SK-N-SH treated with all-trans-retinoic acid at 6 μM for 48 hours (cell line): ENCODE measurements around the gene CCDC137.

ENCODE experiments used
- BACH2 ChIP-seq: fragments of 250-450 bp; sonication (Bioruptor Pico); IDR thresholded peaks from 2 replicates; pipeline ENCODE4 v1.9.0; 2021; ENCODE audit warnings: mild to moderate bottlenecking, borderline replicate concordance
- CSDC2 ChIP-seq: fragments of 250-450 bp; sonication (Bioruptor Pico); IDR thresholded peaks from 2 replicates; pipeline ENCODE4 v1.5.0; 2020; ENCODE audit warnings: mild to moderate bottlenecking, moderate library complexity
- ISL1 ChIP-seq: fragments of 250-450 bp; sonication (Bioruptor Pico); IDR thresholded peaks from 2 replicates; pipeline ENCODE4 v2.1.2; 2022; ENCODE audit warnings: mild to moderate bottlenecking, moderate library complexity
- OSR1 ChIP-seq: fragments of 250-450 bp; sonication (Bioruptor Pico); IDR thresholded peaks from 2 replicates; pipeline ENCODE4 v1.8.0; 2022; ENCODE audit warnings: moderate library complexity, mild to moderate bottlenecking, inconsistent platforms
- PPARA ChIP-seq: fragments of 250-450 bp; sonication (Bioruptor Pico); IDR thresholded peaks from 2 replicates; pipeline ENCODE4 v1.5.0; 2020; ENCODE audit warnings: mild to moderate bottlenecking, borderline replicate concordance
- RARB ChIP-seq: fragments of 250-450 bp; sonication (Bioruptor Pico); IDR thresholded peaks from 2 replicates; pipeline ENCODE4 v1.8.0; 2021; ENCODE audit warnings: mild to moderate bottlenecking, moderate library complexity
- SNAI2 ChIP-seq: fragments of 250-450 bp; sonication (Bioruptor Pico); IDR thresholded peaks from 2 replicates; pipeline ENCODE4 v1.5.0; 2020; ENCODE audit warnings: mild to moderate bottlenecking, moderate library complexity
- ZFP3 ChIP-seq: fragments of 250-450 bp; sonication (Bioruptor Pico); IDR thresholded peaks from 2 replicates; pipeline ENCODE4 v1.5.0; 2020; ENCODE audit warnings: mild to moderate bottlenecking, moderate library complexity
- ZFP30 ChIP-seq: fragments of 450-650 bp; formaldehyde crosslinking; IDR thresholded peaks from 2 replicates; pipeline ENCODE4 v1.5.0; 2022; ENCODE audit warnings: mild to moderate bottlenecking, moderate library complexity
- ZNF565 ChIP-seq: fragments of 450-650 bp; formaldehyde crosslinking; conservative IDR thresholded peaks from 2 replicates; pipeline ENCODE4 v1.5.0; 2020; ENCODE audit warnings: low read depth, mild to moderate bottlenecking, moderate library complexity
- ZNF70 ChIP-seq: fragments of 450-650 bp; formaldehyde crosslinking; IDR thresholded peaks from 2 replicates; pipeline ENCODE4 v1.5.0; 2020; ENCODE audit warnings: mild to moderate bottlenecking, moderate library complexity
- TF ChIP-seq, protein P1 (sequence below): fragments of 250-450 bp; sonication (Bioruptor Pico); IDR thresholded peaks from 2 replicates; pipeline ENCODE4 v1.5.1; 2021; ENCODE audit warnings: mild to moderate bottlenecking, moderate library complexity
- TF ChIP-seq, protein P2 (sequence below): fragments of 250-450 bp; sonication (Bioruptor Pico); IDR thresholded peaks from 2 replicates; pipeline ENCODE4 v1.8.0; 2020; ENCODE audit warnings: mild to moderate bottlenecking, moderate library complexity, borderline replicate concordance

DNA sequence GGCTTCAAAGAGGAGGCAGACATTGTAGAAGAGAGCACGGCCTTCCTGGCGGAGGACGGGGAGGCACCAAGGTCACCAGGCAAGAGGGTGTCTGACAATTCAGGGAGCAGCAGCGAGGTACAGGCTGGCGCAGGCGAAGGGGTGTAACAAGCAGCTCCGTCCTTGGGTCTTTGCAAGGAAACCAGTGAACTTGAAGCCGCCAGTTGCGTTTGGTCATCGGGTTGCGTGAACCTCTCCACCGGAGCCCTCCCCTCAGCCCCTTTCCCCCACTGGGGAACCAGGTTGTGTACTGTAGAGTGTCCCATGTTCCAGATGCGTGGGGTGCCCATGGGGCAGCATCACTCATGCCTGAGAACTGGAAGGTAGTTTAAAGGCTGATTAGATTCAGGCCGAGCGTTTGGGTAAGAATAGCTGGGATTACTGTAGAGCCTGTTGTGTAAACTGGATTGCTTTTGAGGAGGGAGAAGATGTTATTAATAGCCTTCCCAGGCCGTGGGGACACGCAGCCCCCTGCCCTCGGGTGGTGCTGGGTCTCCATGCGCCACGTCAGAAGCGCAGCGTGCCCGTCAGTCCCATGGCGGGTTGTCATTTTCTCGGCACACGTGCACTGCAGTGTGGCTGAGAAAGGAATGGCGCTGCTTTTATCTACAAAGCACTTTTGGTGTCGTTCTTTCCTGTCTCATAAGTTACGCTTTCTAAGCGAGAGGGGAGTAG lies 39.1 kb downstream of the CCDC137 start:
- no peak for TF ChIP-seq SNAI2 (CRISPR knock-in tag)
- no peak for TF ChIP-seq ZFP3 (CRISPR knock-in tag)
- TF ChIP-seq ZNF70 (CRISPR knock-in tag), result no peak
- TF ChIP-seq OSR1 (CRISPR knock-in tag), result no peak
- no peak for TF ChIP-seq ZFP30
- TF ChIP-seq, protein P1, sequence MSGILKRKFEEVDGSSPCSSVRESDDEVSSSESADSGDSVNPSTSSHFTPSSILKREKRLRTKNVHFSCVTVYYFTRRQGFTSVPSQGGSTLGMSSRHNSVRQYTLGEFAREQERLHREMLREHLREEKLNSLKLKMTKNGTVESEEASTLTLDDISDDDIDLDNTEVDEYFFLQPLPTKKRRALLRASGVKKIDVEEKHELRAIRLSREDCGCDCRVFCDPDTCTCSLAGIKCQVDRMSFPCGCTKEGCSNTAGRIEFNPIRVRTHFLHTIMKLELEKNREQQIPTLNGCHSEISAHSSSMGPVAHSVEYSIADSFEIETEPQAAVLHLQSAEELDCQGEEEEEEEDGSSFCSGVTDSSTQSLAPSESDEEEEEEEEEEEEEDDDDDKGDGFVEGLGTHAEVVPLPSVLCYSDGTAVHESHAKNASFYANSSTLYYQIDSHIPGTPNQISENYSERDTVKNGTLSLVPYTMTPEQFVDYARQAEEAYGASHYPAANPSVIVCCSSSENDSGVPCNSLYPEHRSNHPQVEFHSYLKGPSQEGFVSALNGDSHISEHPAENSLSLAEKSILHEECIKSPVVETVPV, result no peak
- no peak for TF ChIP-seq ZNF565
- TF ChIP-seq RARB (CRISPR knock-in tag), result no peak
- TF ChIP-seq, protein P2, sequence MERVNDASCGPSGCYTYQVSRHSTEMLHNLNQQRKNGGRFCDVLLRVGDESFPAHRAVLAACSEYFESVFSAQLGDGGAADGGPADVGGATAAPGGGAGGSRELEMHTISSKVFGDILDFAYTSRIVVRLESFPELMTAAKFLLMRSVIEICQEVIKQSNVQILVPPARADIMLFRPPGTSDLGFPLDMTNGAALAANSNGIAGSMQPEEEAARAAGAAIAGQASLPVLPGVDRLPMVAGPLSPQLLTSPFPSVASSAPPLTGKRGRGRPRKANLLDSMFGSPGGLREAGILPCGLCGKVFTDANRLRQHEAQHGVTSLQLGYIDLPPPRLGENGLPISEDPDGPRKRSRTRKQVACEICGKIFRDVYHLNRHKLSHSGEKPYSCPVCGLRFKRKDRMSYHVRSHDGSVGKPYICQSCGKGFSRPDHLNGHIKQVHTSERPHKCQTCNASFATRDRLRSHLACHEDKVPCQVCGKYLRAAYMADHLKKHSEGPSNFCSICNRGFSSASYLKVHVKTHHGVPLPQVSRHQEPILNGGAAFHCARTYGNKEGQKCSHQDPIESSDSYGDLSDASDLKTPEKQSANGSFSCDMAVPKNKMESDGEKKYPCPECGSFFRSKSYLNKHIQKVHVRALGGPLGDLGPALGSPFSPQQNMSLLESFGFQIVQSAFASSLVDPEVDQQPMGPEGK, result no peak
- TF ChIP-seq ISL1, result no peak
- no peak for TF ChIP-seq CSDC2 (CRISPR knock-in tag)
- TF ChIP-seq BACH2, result no peak
- TF ChIP-seq PPARA, result no peak
